HG02678 (cell line): ENCODE measurements around the gene RNF8.
"Not testable (repeated sequence)": the region's sequence is repeated elsewhere in the genome, so short reads cannot be mapped to it uniquely, and the experiment has no call there.

Source experiments
- ATAC-seq: cut with Tn5 transposase; IDR thresholded peaks from one replicate; pipeline ENCODE4 v1.9.1; 2021; ENCODE audit warnings: mild to moderate bottlenecking, moderate library complexity; ENCODE audit not compliant: unreplicated experiment

The RNF8 gene

GRCh38 chr6:37393381-37393929 is 39.7 kb downstream of the RNF8 start:
- ATAC-seq: no peak

DNA sequence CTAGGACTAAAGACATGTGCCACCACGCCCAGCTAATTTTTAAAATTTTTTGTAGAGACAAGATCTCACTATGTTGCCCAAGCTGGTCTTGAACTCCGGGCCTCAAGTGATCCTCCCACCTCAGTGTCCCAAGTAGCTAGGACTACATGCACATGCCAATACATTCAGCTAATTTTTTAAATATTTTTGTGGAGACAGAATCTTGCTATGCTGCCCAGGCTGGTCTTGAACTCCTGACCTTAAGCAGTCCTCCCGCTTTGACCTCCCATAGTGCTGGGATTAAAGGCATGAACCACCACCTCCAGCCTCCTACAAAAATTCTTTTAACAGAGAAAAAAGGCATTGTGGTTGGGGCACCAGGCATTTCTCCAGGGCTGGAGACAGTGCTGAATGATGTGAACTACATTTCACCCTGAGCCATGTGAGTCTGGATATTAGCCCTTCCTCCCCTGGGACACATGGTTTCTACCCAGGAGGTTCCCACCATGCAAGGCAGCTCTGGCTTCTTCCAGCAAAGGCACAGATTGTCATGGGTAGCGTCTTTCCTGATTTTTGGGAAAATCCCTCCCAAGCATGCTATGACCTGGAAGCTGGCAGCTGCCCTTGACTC is 42.9 kb downstream of the RNF8 start:
- no peak for ATAC-seq

DNA sequence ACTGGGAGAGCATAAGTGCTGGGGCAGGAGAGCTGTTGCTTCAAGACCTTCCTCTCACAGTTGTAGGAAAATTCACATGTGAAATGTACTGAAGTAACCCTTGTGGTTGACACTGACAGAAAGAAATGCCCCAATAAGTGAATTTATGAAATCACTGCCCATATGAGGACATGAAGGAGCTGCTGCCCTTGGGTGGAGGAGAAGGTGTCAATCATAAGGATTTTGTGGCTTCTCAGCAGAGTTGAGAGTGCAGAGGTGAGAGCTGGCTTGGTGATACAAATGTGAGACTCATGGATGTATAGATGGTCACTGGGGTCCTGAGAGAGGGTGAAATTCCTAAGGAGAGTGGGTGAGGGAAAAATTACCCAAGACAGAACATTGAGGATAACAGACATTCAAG is 45.3 kb downstream of the RNF8 start:
- ATAC-seq: no peak

- ATAC-seq: no peak
These were observed 46.2 kb downstream of the RNF8 start for GRCh38 chr6:37399795-37400490.

DNA sequence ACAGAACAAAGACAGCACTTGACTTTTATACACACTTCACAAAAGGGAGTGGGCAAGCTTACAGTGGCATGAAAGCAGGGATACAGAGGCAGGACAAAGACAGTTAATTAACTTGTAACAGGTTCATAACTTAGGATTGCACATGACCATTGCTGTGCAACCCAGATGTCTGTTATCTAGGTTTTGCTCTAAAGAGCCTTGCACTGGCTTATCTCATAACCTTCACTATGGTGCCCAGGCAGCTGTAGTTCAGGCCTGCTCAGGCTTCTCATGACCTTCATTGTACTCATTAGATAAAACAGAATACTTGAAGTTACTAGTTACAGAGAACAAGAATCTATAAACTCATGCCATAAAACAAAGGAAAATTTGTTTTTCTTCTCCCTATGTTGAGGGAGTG is 47.9 kb downstream of the RNF8 start:
- not testable (repeated sequence) for ATAC-seq

DNA sequence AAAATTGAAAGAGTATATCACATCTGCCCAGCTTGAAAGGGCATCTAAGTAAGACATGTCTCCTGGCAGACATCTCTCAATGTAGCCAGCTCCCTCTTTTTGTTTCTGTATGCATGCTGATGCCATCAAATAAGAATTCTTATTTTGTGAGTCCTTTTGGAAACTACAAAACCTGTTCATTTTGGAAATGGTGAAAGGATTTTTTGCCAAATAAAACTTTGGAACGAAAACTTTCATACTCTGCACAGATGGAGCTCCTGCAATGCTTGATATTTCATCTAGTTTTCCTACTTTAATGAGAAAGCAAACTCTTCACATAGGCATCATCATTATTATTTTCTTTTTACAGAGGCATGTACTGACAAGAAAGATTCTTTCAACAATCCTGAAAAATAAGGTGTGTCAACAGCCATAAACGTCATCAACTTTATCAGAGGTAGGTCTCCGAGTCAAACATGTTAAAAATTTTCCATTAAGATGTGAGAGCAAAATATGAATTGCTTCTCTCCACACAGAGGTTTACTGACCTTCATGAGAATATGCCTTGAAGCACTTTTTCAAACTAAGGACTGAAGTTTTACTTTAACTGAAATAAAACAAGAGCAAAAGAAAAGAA is 53.1 kb downstream of the RNF8 start:
- no peak for ATAC-seq

DNA sequence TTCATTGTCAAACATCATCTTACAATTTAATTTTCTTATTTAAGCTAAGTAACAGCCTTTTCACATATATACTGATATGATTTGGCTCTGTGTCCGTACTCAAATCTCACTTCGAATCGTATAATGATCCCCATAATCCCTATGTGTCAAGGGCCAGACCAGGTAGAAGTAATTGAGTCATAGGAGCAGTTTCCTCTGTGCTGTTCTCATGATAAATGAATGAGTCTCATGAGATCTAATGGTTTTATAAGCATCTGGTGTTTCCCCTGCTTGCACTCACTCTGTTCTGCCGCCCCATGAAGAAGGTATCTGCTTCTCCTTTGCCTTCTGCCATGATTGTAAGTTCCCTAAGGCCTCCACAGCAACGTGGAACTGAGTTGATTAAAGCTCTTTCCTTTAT is 54.2 kb downstream of the RNF8 start:
- no peak for ATAC-seq

DNA sequence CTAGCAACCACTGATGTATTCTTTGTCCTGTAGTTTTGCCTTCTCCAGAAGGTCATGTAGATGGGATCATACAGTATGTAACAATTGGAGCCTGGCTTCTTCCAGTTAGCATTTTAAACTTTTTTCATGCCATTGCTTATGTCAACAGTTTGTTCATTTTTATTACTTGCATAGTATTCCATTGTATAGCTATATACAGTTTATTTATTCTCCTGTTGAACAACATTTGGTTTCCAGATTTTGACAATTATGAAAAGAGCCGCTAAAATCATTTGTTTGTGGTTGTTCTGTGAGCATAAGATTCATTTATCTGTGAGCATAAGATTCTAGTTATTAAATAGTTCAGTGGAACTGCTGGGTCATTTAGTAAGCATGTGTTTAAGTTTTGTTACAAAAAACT is 55.7 kb downstream of the RNF8 start:
- no peak for ATAC-seq

- no peak for ATAC-seq
These were observed 63.6 kb downstream of the RNF8 start for GRCh38 chr6:37417393-37417792.

DNA sequence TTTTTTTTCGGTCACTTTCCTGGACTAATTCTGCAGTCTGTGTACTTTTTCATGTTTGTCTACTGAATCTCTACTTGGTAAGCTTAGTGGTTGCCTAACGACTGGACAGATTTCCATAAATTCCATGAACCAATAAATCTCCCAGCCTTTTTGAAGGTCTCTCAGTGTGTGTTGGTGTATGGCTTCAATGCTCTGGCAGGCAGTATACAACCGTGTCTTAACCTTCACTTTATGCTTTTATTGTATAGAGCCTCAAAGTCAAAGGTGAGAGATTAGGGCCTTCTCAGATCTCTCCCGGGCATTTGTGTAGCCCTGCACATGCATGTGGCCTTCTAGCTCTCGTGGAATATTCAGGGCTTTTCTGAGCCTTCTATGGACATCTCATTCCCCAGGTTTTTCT is 64.9 kb downstream of the RNF8 start:
- no peak for ATAC-seq

- ATAC-seq: no peak
These were observed 72.5 kb downstream of the RNF8 start for GRCh38 chr6:37426058-37426944.

GRCh38 chr6:37426945-37427510 is 73.2 kb downstream of the RNF8 start:
- ATAC-seq: no peak

DNA sequence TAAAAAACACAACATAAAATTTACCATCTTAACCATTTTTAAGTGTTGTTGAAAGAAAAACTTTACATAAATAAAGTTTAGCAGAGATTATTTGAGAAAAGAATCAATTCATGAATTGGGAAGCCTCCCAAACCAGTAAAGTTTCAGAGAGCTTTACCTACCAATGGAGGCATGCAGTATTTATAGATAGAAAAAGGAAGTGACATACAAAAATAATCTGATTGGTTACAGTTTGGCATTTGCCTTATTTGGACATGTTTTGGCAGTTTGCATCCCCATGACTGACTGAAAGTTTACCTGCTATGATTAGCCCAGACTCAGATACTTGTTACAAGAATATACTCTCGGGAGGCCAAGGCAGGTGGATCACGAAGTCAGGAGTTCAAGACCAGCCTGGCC is 75.6 kb downstream of the RNF8 start:
- no peak for ATAC-seq

- peak; percentile 1 for ATAC-seq
These were observed 78.8 kb downstream of the RNF8 start for GRCh38 chr6:37432590-37432915.

- peak; percentile 88 for ATAC-seq
These were observed 79.3 kb downstream of the RNF8 start, which contains the start of gene CMTR1 for GRCh38 chr6:37432916-37433656. CMTR1 (plus strand) TSS chr6:37433221; CDS start chr6:37435630, 2,409 bp downstream.

DNA sequence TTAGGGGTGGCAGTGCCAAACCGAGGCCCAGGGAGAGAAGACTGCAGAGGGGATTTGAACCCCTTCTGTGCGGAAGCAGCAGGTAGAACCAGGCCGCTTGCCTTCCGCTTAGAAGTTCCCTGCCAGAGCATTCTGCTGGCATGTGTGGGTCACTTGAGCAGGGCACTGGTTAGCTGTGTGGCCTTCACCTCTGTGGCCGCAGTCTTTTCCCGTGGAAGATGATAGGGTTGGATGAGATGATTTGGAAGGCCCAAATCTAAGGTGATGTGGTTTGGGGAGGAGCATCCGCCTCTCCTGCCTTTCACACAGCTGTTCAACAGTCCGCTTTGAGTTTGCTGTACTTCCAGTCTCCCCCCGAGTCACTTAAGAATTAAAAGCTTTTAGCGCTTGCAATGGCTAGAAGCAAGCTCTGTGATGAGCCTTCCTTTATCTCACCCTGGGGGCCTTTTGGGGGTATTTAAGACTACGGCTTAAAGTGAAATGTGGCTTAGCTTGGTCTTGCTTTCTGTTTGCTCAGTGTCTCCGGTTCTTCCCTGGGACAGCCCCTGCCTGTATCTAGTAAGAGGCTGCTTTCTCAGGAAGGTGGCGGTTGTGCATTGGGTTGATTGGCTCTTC is 80.0 kb downstream of the RNF8 start:
- ATAC-seq: peak; percentile 34

- no peak for ATAC-seq
These were observed 81.6 kb downstream of the RNF8 start for GRCh38 chr6:37435373-37435772.

- no peak for ATAC-seq
These were observed 82.0 kb downstream of the RNF8 start for GRCh38 chr6:37435816-37436215.

GRCh38 chr6:37438930-37439329 is 85.1 kb downstream of the RNF8 start:
- no peak for ATAC-seq

GRCh38 chr6:37441651-37442050 is 87.9 kb downstream of the RNF8 start:
- ATAC-seq: no peak
